Measurements from ENCODE around the gene SORCS1.

DNA sequence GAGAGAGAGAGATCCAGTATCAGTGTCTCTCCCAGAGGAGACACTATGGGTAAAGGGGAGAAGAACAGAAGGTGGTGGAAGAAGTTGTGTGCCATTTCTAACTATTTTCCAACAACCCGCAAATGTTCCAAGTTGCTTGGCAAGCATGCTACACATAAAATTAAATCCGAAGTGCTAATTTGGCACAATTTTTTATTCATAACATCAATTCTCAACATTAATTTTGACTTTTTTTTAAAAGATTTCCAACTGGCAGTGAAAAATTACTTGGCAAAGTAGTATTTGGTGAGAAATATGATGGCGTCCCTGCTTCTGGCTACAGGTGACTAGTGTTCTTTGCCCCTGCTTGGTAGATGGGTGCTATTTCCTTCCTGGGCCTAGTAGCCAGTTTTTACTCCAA is 622.0 kb downstream of the SORCS1 start:
- TF ChIP-seq CTCF (conservative IDR thresholded peaks at IDR 0.05 in 1 of 2, IDR thresholded peaks at IDR 0.05 in 1 of 2; ENCODE audit: low read depth in 1 of 2, low read length in 2 of 2) (no peak), EZH2 (IDR thresholded peaks at IDR 0.05; ENCODE audit: low read length, missing control alignments) (no peak)
